ENCODE data around the gene RXYLT1.

Gene RXYLT1

GRCh38 chr12:63845726-63846125, 66.0 kb downstream of the RXYLT1 start:
- Histone ChIP-seq H3K9ac (ENCODE audit: low read length) (no peak overlapping the region), H3K4me3 (ENCODE audit: insufficient read depth, low read length, poor library complexity, severe bottlenecking) (no peak overlapping the region), H3K36me3 (ENCODE audit: low read length) (no peaks in the 10 kb centered on the region), H3K9me3 (ENCODE audit: insufficient read depth, low read length) (no peaks in the 10 kb centered on the region), H3K79me2 (ENCODE audit: insufficient read depth, low read length) (no peaks in the 10 kb centered on the region), H2AFZ (ENCODE audit: low read depth, low read length, severe bottlenecking) (no peak overlapping the region), H4K20me1 (ENCODE audit: low read depth, low read length) (no peaks in the 10 kb centered on the region), H3K9me2 (replicated peaks; ENCODE audit: insufficient read depth, low read length) (no peaks in the 10 kb centered on the region), H3F3A (ENCODE audit: insufficient read depth) (no peaks in the 10 kb centered on the region), H3K27me3 (ENCODE audit: low read length) (no peaks in the 10 kb centered on the region), H3K27ac (ENCODE audit: low read depth, low read length) (no peak overlapping the region), H3K4me2 (ENCODE audit: low read depth, low read length, poor library complexity, severe bottlenecking) (no peak overlapping the region)
- TF ChIP-seq EZH2phosphoT487 (conservative IDR thresholded peaks at IDR 0.05; ENCODE audit: low read length) (no peak), CTCF (IDR thresholded peaks at IDR 0.05; ENCODE audit: insufficient read depth, low read length, poor library complexity, severe bottlenecking) (no peak)

GRCh38 chr12:63846238-63846967, 66.7 kb downstream of the RXYLT1 start:
- H3K27ac ChIP-seq (ENCODE audit: low read depth, low read length) = no peak overlapping the region
- no peaks in the 10 kb centered on the region for H3K9me2 ChIP-seq (replicated peaks; ENCODE audit: insufficient read depth, low read length)
- no peaks in the 10 kb centered on the region for H3K79me2 ChIP-seq (ENCODE audit: insufficient read depth, low read length)
- H3K4me2 ChIP-seq (ENCODE audit: low read depth, low read length, poor library complexity, severe bottlenecking) = no peak overlapping the region
- H3K36me3 ChIP-seq (ENCODE audit: low read length) = no peaks in the 10 kb centered on the region
- H3K27me3 ChIP-seq (ENCODE audit: low read length) = no peaks in the 10 kb centered on the region
- no peaks in the 10 kb centered on the region for H3K9me3 ChIP-seq (ENCODE audit: insufficient read depth, low read length)
- no peaks in the 10 kb centered on the region for H4K20me1 ChIP-seq (ENCODE audit: low read depth, low read length)
- no peak overlapping the region for H3K4me3 ChIP-seq (ENCODE audit: insufficient read depth, low read length, poor library complexity, severe bottlenecking)
- H3F3A ChIP-seq (ENCODE audit: insufficient read depth) = no peaks in the 10 kb centered on the region
- no peak overlapping the region for H3K9ac ChIP-seq (ENCODE audit: low read length)
- TF ChIP-seq EZH2phosphoT487 (conservative IDR thresholded peaks at IDR 0.05; ENCODE audit: low read length) (no peak), CTCF (IDR thresholded peaks at IDR 0.05; ENCODE audit: insufficient read depth, low read length, poor library complexity, severe bottlenecking) (no peak)
- H2AFZ ChIP-seq (ENCODE audit: low read depth, low read length, severe bottlenecking) = no peak overlapping the region

- Histone ChIP-seq H3K27me3 (ENCODE audit: low read length) (no peaks in the 10 kb centered on the region), H3K4me3 (ENCODE audit: insufficient read depth, low read length, poor library complexity, severe bottlenecking) (no peak overlapping the region), H4K20me1 (ENCODE audit: low read depth, low read length) (no peaks in the 10 kb centered on the region), H3F3A (ENCODE audit: insufficient read depth) (no peaks in the 10 kb centered on the region), H3K36me3 (ENCODE audit: low read length) (no peaks in the 10 kb centered on the region), H3K9ac (ENCODE audit: low read length) (no peak overlapping the region), H3K4me2 (ENCODE audit: low read depth, low read length, poor library complexity, severe bottlenecking) (no peak overlapping the region), H2AFZ (ENCODE audit: low read depth, low read length, severe bottlenecking) (no peak overlapping the region), H3K79me2 (ENCODE audit: insufficient read depth, low read length) (no peaks in the 10 kb centered on the region), H3K9me3 (ENCODE audit: insufficient read depth, low read length) (no peaks in the 10 kb centered on the region), H3K9me2 (replicated peaks; ENCODE audit: insufficient read depth, low read length) (no peaks in the 10 kb centered on the region), H3K27ac (ENCODE audit: low read depth, low read length) (no peak overlapping the region)
- TF ChIP-seq CTCF (IDR thresholded peaks at IDR 0.05; ENCODE audit: insufficient read depth, low read length, poor library complexity, severe bottlenecking) (no peak), EZH2phosphoT487 (conservative IDR thresholded peaks at IDR 0.05; ENCODE audit: low read length) (no peak)
These were observed 68.7 kb downstream of the RXYLT1 start for GRCh38 chr12:63848450-63848849.
